Fibroblast of peridontal ligament (primary cell): ENCODE results near the gene ISL1.

Experiments
- DNase-seq: peaks from one replicate; pipeline ENCODE4 v3.0.0-alpha.2; 2010; ENCODE audit errors: extremely low read depth

ISL1 gene

GRCh38 chr5:51386916-51387883 lies 4.0 kb downstream of the ISL1 start:
- DNase-seq: no peak

- no peak for DNase-seq
Measured at GRCh38 chr5:51387884-51388275, 4.6 kb downstream of the ISL1 start.

- DNase-seq: no peak
Measured at GRCh38 chr5:51388488-51389287, 5.4 kb downstream of the ISL1 start.

GRCh38 chr5:51389288-51389576 lies 6.0 kb downstream of the ISL1 start:
- no peak for DNase-seq

GRCh38 chr5:51389577-51390463 lies 6.6 kb downstream of the ISL1 start:
- no peak for DNase-seq

- no peak for DNase-seq
Measured at GRCh38 chr5:51391175-51391574, 7.9 kb downstream of the ISL1 start.

GRCh38 chr5:51392689-51393199 lies 9.5 kb downstream of the ISL1 start:
- DNase-seq: no peak

GRCh38 chr5:51394609-51395008 lies 11.4 kb downstream of the ISL1 start:
- DNase-seq: no peak

GRCh38 chr5:51395245-51395644 lies 12.0 kb downstream of the ISL1 start:
- no peak for DNase-seq

GRCh38 chr5:51395666-51396356 lies 12.6 kb downstream of the ISL1 start:
- no peak for DNase-seq

- DNase-seq: no peak
Measured at GRCh38 chr5:51396797-51397196, 13.5 kb downstream of the ISL1 start.

- DNase-seq: no peak
Measured at GRCh38 chr5:51397996-51398395, 14.7 kb downstream of the ISL1 start.

- no peak for DNase-seq
Measured at GRCh38 chr5:51398875-51399642, 15.8 kb downstream of the ISL1 start.

- no peak for DNase-seq
Measured at GRCh38 chr5:51399643-51400006, 16.4 kb downstream of the ISL1 start.

GRCh38 chr5:51404255-51404654 lies 21.0 kb downstream of the ISL1 start:
- no peak for DNase-seq

- no peak for DNase-seq
Measured at GRCh38 chr5:51411921-51412325, 28.7 kb downstream of the ISL1 start.

GRCh38 chr5:51414516-51414915 lies 31.3 kb downstream of the ISL1 start:
- DNase-seq: no peak

GRCh38 chr5:51416149-51416548 lies 32.9 kb downstream of the ISL1 start:
- no peak for DNase-seq

- no peak for DNase-seq
Measured at GRCh38 chr5:51433052-51433710, 49.9 kb downstream of the ISL1 start.

GRCh38 chr5:51439232-51439631 lies 56.0 kb downstream of the ISL1 start:
- no peak for DNase-seq
